ENCODE measurements around the gene ARF1.

ARF1 gene

DNA sequence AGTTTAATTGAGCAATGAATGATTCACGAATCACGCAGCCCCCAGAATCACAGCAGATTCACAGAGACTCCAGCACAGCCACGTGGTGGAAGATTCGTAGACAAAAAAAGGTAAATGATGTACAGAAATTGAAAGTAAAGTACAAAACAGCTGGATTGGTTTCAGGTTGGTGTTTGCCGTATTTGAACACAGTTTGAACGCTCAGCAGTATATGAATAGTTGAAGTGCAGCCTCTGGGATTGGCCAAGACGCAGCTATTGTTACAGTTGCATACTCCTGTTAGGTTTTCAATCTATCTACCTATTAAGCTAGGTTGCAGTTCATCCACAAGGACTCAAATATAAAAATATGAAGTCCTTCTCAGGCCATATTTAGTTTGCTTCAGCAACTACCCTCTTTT is 29.7 kb downstream of the ARF1 start:
- Histone ChIP-seq H3K9me3 (ENCODE audit: insufficient read depth, low read length) (no peaks in the 10 kb centered on the region), H3K4me3 (ENCODE audit: insufficient read depth, low read length, poor library complexity, severe bottlenecking) (no peak overlapping the region), H3K27me3 (ENCODE audit: low read length) (no peaks in the 10 kb centered on the region), H4K20me1 (ENCODE audit: low read depth, low read length) (no peaks in the 10 kb centered on the region), H3K9ac (ENCODE audit: low read length) (no peak overlapping the region), H3K36me3 (ENCODE audit: low read length) (no peaks in the 10 kb centered on the region), H3K27ac (ENCODE audit: low read depth, low read length) (no peak overlapping the region), H3K4me2 (ENCODE audit: low read depth, low read length, poor library complexity, severe bottlenecking) (no peak overlapping the region), H3K9me2 (replicated peaks; ENCODE audit: insufficient read depth, low read length) (no peaks in the 10 kb centered on the region), H3F3A (ENCODE audit: insufficient read depth) (no peaks in the 10 kb centered on the region), H2AFZ (ENCODE audit: low read depth, low read length, severe bottlenecking) (no peak overlapping the region), H3K79me2 (ENCODE audit: insufficient read depth, low read length) (peaks cover 13% of the 10 kb centered on the region; the same call in 1 of the 2 replicates)
- TF ChIP-seq, protein P1, sequence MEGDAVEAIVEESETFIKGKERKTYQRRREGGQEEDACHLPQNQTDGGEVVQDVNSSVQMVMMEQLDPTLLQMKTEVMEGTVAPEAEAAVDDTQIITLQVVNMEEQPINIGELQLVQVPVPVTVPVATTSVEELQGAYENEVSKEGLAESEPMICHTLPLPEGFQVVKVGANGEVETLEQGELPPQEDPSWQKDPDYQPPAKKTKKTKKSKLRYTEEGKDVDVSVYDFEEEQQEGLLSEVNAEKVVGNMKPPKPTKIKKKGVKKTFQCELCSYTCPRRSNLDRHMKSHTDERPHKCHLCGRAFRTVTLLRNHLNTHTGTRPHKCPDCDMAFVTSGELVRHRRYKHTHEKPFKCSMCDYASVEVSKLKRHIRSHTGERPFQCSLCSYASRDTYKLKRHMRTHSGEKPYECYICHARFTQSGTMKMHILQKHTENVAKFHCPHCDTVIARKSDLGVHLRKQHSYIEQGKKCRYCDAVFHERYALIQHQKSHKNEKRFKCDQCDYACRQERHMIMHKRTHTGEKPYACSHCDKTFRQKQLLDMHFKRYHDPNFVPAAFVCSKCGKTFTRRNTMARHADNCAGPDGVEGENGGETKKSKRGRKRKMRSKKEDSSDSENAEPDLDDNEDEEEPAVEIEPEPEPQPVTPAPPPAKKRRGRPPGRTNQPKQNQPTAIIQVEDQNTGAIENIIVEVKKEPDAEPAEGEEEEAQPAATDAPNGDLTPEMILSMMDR (IDR thresholded peaks at IDR 0.05; ENCODE audit: insufficient read depth, low read length, poor library complexity, severe bottlenecking) = no peak
- no peak for TF ChIP-seq EZH2phosphoT487 (conservative IDR thresholded peaks at IDR 0.05; ENCODE audit: low read length)

DNA sequence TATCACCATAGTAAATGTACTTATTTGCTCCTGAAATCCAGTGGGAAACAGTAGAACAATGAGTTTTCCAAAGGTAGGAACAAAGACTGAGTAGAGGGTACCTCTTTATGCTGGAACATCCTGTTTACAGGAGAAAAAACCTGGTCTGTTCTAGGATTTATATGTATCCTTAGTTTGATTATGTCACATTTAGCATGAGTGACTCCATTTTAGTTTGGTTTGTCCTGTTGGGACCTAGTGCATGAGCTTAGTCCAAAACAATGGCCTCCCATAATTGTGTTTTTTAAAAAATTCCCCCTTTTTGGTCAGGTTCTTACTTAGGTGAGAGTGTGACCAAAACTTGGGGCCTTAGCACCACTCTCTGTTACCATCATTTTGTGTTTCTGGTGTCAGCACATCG is 30.1 kb downstream of the ARF1 start:
- Histone ChIP-seq H3K9me2 (replicated peaks; ENCODE audit: insufficient read depth, low read length) (no peaks in the 10 kb centered on the region), H3K36me3 (ENCODE audit: low read length) (no peaks in the 10 kb centered on the region), H3F3A (ENCODE audit: insufficient read depth) (no peaks in the 10 kb centered on the region), H3K27ac (ENCODE audit: low read depth, low read length) (no peak overlapping the region), H2AFZ (ENCODE audit: low read depth, low read length, severe bottlenecking) (no peak overlapping the region), H3K4me2 (ENCODE audit: low read depth, low read length, poor library complexity, severe bottlenecking) (no peak overlapping the region), H3K79me2 (ENCODE audit: insufficient read depth, low read length) (peaks cover 13% of the 10 kb centered on the region; the same call in 1 of the 2 replicates), H3K4me3 (ENCODE audit: insufficient read depth, low read length, poor library complexity, severe bottlenecking) (no peak overlapping the region), H3K9me3 (ENCODE audit: insufficient read depth, low read length) (peaks cover 2% of the 10 kb centered on the region; the same call in 1 of the 2 replicates), H3K27me3 (ENCODE audit: low read length) (no peaks in the 10 kb centered on the region), H3K9ac (ENCODE audit: low read length) (no peak overlapping the region), H4K20me1 (ENCODE audit: low read depth, low read length) (no peaks in the 10 kb centered on the region)
- TF ChIP-seq, protein P1 (IDR thresholded peaks at IDR 0.05; ENCODE audit: insufficient read depth, low read length, poor library complexity, severe bottlenecking) = no peak
- TF ChIP-seq EZH2phosphoT487 (conservative IDR thresholded peaks at IDR 0.05; ENCODE audit: low read length) = no peak

- no peak for TF ChIP-seq EZH2phosphoT487 (conservative IDR thresholded peaks at IDR 0.05; ENCODE audit: low read length)
- TF ChIP-seq, protein P1 (IDR thresholded peaks at IDR 0.05; ENCODE audit: insufficient read depth, low read length, poor library complexity, severe bottlenecking) = no peak
- H3K4me2 ChIP-seq (ENCODE audit: low read depth, low read length, poor library complexity, severe bottlenecking) = no peak overlapping the region
- no peaks in the 10 kb centered on the region for H3K27me3 ChIP-seq (ENCODE audit: low read length)
- no peaks in the 10 kb centered on the region for H3K79me2 ChIP-seq (ENCODE audit: insufficient read depth, low read length)
- no peak overlapping the region for H3K9ac ChIP-seq (ENCODE audit: low read length)
- no peaks in the 10 kb centered on the region for H3F3A ChIP-seq (ENCODE audit: insufficient read depth)
- no peaks in the 10 kb centered on the region for H3K36me3 ChIP-seq (ENCODE audit: low read length)
- no peaks in the 10 kb centered on the region for H3K9me2 ChIP-seq (replicated peaks; ENCODE audit: insufficient read depth, low read length)
- H4K20me1 ChIP-seq (ENCODE audit: low read depth, low read length) = no peaks in the 10 kb centered on the region
- H3K9me3 ChIP-seq (ENCODE audit: insufficient read depth, low read length) = peaks cover 11% of the 10 kb centered on the region; the same call in 1 of the 2 replicates
- no peak overlapping the region for H2AFZ ChIP-seq (ENCODE audit: low read depth, low read length, severe bottlenecking)
- H3K4me3 ChIP-seq (ENCODE audit: insufficient read depth, low read length, poor library complexity, severe bottlenecking) = no peak overlapping the region
- H3K27ac ChIP-seq (ENCODE audit: low read depth, low read length) = no peak overlapping the region
Observed at GRCh38 chr1:228114827-228115226, 32.3 kb downstream of the ARF1 start.

All from SU-DHL-6 (cell line).